Endodermal cell (in vitro differentiated cells): Measurements from ENCODE around the gene FBLN2. TPM values are rescaled to one million over a fixed set of nuclear protein-coding genes. Genes with fewer than 3 reads are reported as not detected.

Source experiments
- DNase-seq: peaks from one replicate; pipeline ENCODE4 v3.0.0-alpha.2; 2017
- H3K27ac ChIP-seq: 2 replicates; pipeline ENCODE4 v1.5.1; 2013; ENCODE audit warnings: mild to moderate bottlenecking, low read depth, low read length, moderate library complexity
- H3K27me3 ChIP-seq: 2 replicates; pipeline ENCODE4 v1.6.1; 2013; ENCODE audit warnings: mild to moderate bottlenecking, low read length, moderate library complexity; ENCODE audit not compliant: insufficient read depth, control insufficient read depth, poor library complexity, severe bottlenecking
- H3K36me3 ChIP-seq: 2 replicates; pipeline ENCODE4 v1.7.0; 2013; ENCODE audit warnings: mild to moderate bottlenecking, low read length, moderate library complexity; ENCODE audit not compliant: control insufficient read depth, insufficient read depth
- H3K4me1 ChIP-seq: one replicate; pipeline ENCODE4 v1.7.0; 2013; ENCODE audit warnings: low read length; ENCODE audit not compliant: control insufficient read depth, insufficient read depth
- H3K4me3 ChIP-seq: 2 replicates; pipeline ENCODE4 v1.5.1; 2013; ENCODE audit warnings: mild to moderate bottlenecking, low read length, moderate library complexity
- H3K9ac ChIP-seq: 2 replicates; pipeline ENCODE4 v1.6.1; 2013; ENCODE audit warnings: mild to moderate bottlenecking, low read length, moderate library complexity; ENCODE audit not compliant: poor library complexity, severe bottlenecking; ENCODE audit errors: extremely low read depth
- H3K9me3 ChIP-seq: 2 replicates; pipeline ENCODE4 v1.6.1; 2013; ENCODE audit warnings: mild to moderate bottlenecking, low read length, moderate library complexity; ENCODE audit not compliant: control insufficient read depth
- H3K27ac Mint-ChIP-seq: 2 replicates; pipeline ENCODE4 v1.8.0; 2020; ENCODE audit warnings: mixed read lengths
- H3K27me3 Mint-ChIP-seq: 2 replicates; pipeline ENCODE4 v1.8.0; 2021; ENCODE audit warnings: mild to moderate bottlenecking, mixed read lengths; ENCODE audit not compliant: insufficient read depth
- H3K36me3 Mint-ChIP-seq: 2 replicates; pipeline ENCODE4 v1.8.0; 2020; ENCODE audit warnings: low read depth, mixed read lengths
- H3K4me1 Mint-ChIP-seq: 2 replicates; pipeline ENCODE4 v1.8.0; 2020; ENCODE audit warnings: mixed read lengths
- H3K4me3 Mint-ChIP-seq: 2 replicates; pipeline ENCODE4 v1.8.0; 2020; ENCODE audit warnings: mild to moderate bottlenecking, moderate library complexity, mixed read lengths
- H3K9me3 Mint-ChIP-seq: 2 replicates; pipeline ENCODE4 v1.8.0; 2020; ENCODE audit warnings: mild to moderate bottlenecking, mixed read lengths
- CTCF ChIP-seq: fragments of 200-600 bp; sonication (generic); conservative IDR thresholded peaks from 2 replicates; pipeline ENCODE4 v1.5.0; 2021; ENCODE audit warnings: antibody characterized with exemption, mild to moderate bottlenecking
- WGBS, 2 experiments: methylation state at CpG; one replicate each; pipeline versions ENCODE4 v1.1.5 to v1.1.7; 2013; ENCODE audit warnings: missing lambda C conversion rate in 2 of 2, mixed read lengths in 1 of 2; ENCODE audit not compliant: insufficient coverage in 1 of 2, insufficient read length in 1 of 2; 5-methylcytosine and 5-hydroxymethylcytosine counted together
- total RNA-seq, 2 donors: library from RNA; stranded (reverse); fragmentation: NEBNext Ultra II Directional in 1 of 2; extraction: Animal tissue kit (Norgen Biotek cat#: 25700) in 1 of 2; gene quantifications; 2 replicates in 1 of 2; 3 replicates in 1 of 2; pipeline ENCODE4 v1.2.1, GENCODE V29; 2021

The FBLN2 gene
- total RNA-seq, 2 donors from 2014 or later: 86.1 to 136 TPM

GRCh38 chr3:13642597-13642996, 93.7 kb downstream of the FBLN2 start:
- no peaks in the 10 kb centered on the region for H3K36me3 Mint-ChIP-seq
- no peak overlapping the region for H3K4me3 Mint-ChIP-seq
- Histone ChIP-seq H3K9me3 (no peaks in the 10 kb centered on the region), H3K4me1 (no peaks in the 10 kb centered on the region), H3K27ac (no peak overlapping the region), H3K27me3 (no peaks in the 10 kb centered on the region), H3K9ac (no peak overlapping the region), H3K36me3 (no peaks in the 10 kb centered on the region), H3K4me3 (no peak overlapping the region)
- no peak for TF ChIP-seq CTCF
- H3K4me1 Mint-ChIP-seq: no peaks in the 10 kb centered on the region
- DNase-seq: no peak
- no peaks in the 10 kb centered on the region for H3K9me3 Mint-ChIP-seq
- no peak overlapping the region for H3K27ac Mint-ChIP-seq
- 90 to 98% methylated on average over 6 of the region's 6 CpGs for WGBS, 2 experiments
- H3K27me3 Mint-ChIP-seq: no peaks in the 10 kb centered on the region

- Histone ChIP-seq H3K4me3 (no peak overlapping the region), H3K9ac (no peak overlapping the region), H3K9me3 (no peaks in the 10 kb centered on the region), H3K27ac (no peak overlapping the region), H3K4me1 (no peaks in the 10 kb centered on the region), H3K27me3 (no peaks in the 10 kb centered on the region), H3K36me3 (no peaks in the 10 kb centered on the region)
- no peaks in the 10 kb centered on the region for H3K9me3 Mint-ChIP-seq
- DNase-seq: no peak
- H3K36me3 Mint-ChIP-seq: no peaks in the 10 kb centered on the region
- no peaks in the 10 kb centered on the region for H3K27me3 Mint-ChIP-seq
- WGBS, 2 experiments: 79 to 98% methylated on average over 2 to 4 of the region's 4 CpGs
- no peak overlapping the region for H3K27ac Mint-ChIP-seq
- no peak for TF ChIP-seq CTCF
- H3K4me1 Mint-ChIP-seq: peaks cover 9% of the 10 kb centered on the region
- H3K4me3 Mint-ChIP-seq: no peak overlapping the region
These were observed 95.6 kb downstream of the FBLN2 start for GRCh38 chr3:13644341-13645117.

- no peak overlapping the region for H3K4me3 ChIP-seq
- TF ChIP-seq CTCF: no peak
- H3K9ac ChIP-seq: no peak overlapping the region
- WGBS, 2 experiments: 87 to 92% methylated on average over 5 to 9 of the region's 9 CpGs
- no peaks in the 10 kb centered on the region for H3K27me3 ChIP-seq
- no peak overlapping the region for H3K27ac ChIP-seq
- H3K9me3 ChIP-seq: no peaks in the 10 kb centered on the region
- Mint-ChIP-seq H3K4me3 (no peak overlapping the region), H3K36me3 (no peaks in the 10 kb centered on the region), H3K4me1 (peaks cover 13% of the 10 kb centered on the region), H3K9me3 (no peaks in the 10 kb centered on the region), H3K27me3 (peaks cover 5% of the 10 kb centered on the region), H3K27ac (no peak overlapping the region)
- H3K36me3 ChIP-seq: no peaks in the 10 kb centered on the region
- no peak for DNase-seq
- H3K4me1 ChIP-seq: no peaks in the 10 kb centered on the region
These were observed 97.1 kb downstream of the FBLN2 start for GRCh38 chr3:13645801-13646637.
